Measurements from ENCODE around the gene ANTXRL. TPM values are rescaled to one million over a fixed set of nuclear protein-coding genes. Genes with fewer than 3 reads are reported as not detected.
A peak's percentile ranks its signal among the peaks of the same experiment; 100 is the strongest.
"Not testable (repeated sequence)": the region's sequence is repeated elsewhere in the genome, so short reads cannot be mapped to it uniquely, and the experiment has no call there.

The ANTXRL gene
- total RNA-seq, 1 donor from 2014 or later, result not detected

GRCh38 chr10:46266306-46266985 lies 20.4 kb upstream of the ANTXRL start:
- CTCF ChIA-PET, result no interaction called here
- H3K4me1 Mint-ChIP-seq, result peaks cover 10% of the 10 kb centered on the region

GRCh38 chr10:46267132-46267985 lies 19.4 kb upstream of the ANTXRL start:
- intact Hi-C loops (cut with micrococcal nuclease), result no loop called here
- Mint-ChIP-seq H3K27me3 (no peaks in the 10 kb centered on the region), H3K4me1 (peaks cover 14% of the 10 kb centered on the region), H3K9me3 (no peaks in the 10 kb centered on the region), H3K36me3 (ENCODE audit: low read depth) (no peaks in the 10 kb centered on the region), H3K4me3 (no peak overlapping the region), H3K27ac (no peak overlapping the region)
- DNase-seq (no peak), ATAC-seq (ENCODE audit: low read depth) (no peak)
- TF ChIP-seq CTCF (IDR thresholded peaks at IDR 0.05), result no peak
- CTCF ChIA-PET, result no interaction called here
- POLR2A ChIA-PET, result no interaction called here

More at GRCh38 chr10:46266306-46266985, 20.4 kb upstream of the ANTXRL start:
- no peaks in the 10 kb centered on the region for H3K27me3 Mint-ChIP-seq
- H3K27ac Mint-ChIP-seq, result no peak overlapping the region
- ATAC-seq (ENCODE audit: low read depth), result peak; percentile 31
- H3K9me3 Mint-ChIP-seq, result no peaks in the 10 kb centered on the region
- H3K4me3 Mint-ChIP-seq, result no peak overlapping the region
- POLR2A ChIA-PET, result no interaction called here
- H3K36me3 Mint-ChIP-seq (ENCODE audit: low read depth), result no peaks in the 10 kb centered on the region
- no peak for TF ChIP-seq CTCF (IDR thresholded peaks at IDR 0.05)
- no peak for DNase-seq
- intact Hi-C loops (cut with micrococcal nuclease), result no loop called here

- ChIA-PET CTCF (no interaction called here), POLR2A (no interaction called here)
- ATAC-seq (ENCODE audit: low read depth), result peak; percentile 14
- Mint-ChIP-seq H3K27me3 (no peaks in the 10 kb centered on the region), H3K36me3 (ENCODE audit: low read depth) (no peaks in the 10 kb centered on the region), H3K9me3 (no peaks in the 10 kb centered on the region), H3K27ac (no peak overlapping the region), H3K4me1 (peaks cover 16% of the 10 kb centered on the region), H3K4me3 (no peak overlapping the region)
- intact Hi-C loops (cut with micrococcal nuclease), result no loop called here
- no peak for TF ChIP-seq CTCF (IDR thresholded peaks at IDR 0.05)
- DNase-seq, result no peak
These were observed 18.5 kb upstream of the ANTXRL start for GRCh38 chr10:46268076-46268881.

GRCh38 chr10:46269554-46270053 lies 17.2 kb upstream of the ANTXRL start:
- H3K9me3 Mint-ChIP-seq, CTCF ChIA-PET, POLR2A ChIA-PET: not testable (repeated sequence)

GRCh38 chr10:46270086-46270811 lies 16.5 kb upstream of the ANTXRL start:
- H3K27me3 Mint-ChIP-seq, result no peaks in the 10 kb centered on the region
- ATAC-seq (ENCODE audit: low read depth), result no peak
- no peak for TF ChIP-seq CTCF (IDR thresholded peaks at IDR 0.05)
- H3K4me1 Mint-ChIP-seq, result peaks cover 16% of the 10 kb centered on the region
- no peaks in the 10 kb centered on the region for H3K9me3 Mint-ChIP-seq
- H3K36me3 Mint-ChIP-seq (ENCODE audit: low read depth), result no peaks in the 10 kb centered on the region
- no peak for DNase-seq
- H3K27ac Mint-ChIP-seq, result no peak overlapping the region
- intact Hi-C loops (cut with micrococcal nuclease), result no loop called here
- CTCF ChIA-PET, result no interaction called here
- POLR2A ChIA-PET, result no interaction called here
- no peak overlapping the region for H3K4me3 Mint-ChIP-seq

More at GRCh38 chr10:46269554-46270053, 17.2 kb upstream of the ANTXRL start:
- Mint-ChIP-seq H3K27ac (peak overlapping the region; percentile 54), H3K4me3 (peak overlapping the region; percentile 46), H3K4me1 (peaks cover 16% of the 10 kb centered on the region)
- ATAC-seq (ENCODE audit: low read depth); intact Hi-C loops (cut with micrococcal nuclease); H3K27me3 Mint-ChIP-seq; DNase-seq; H3K36me3 Mint-ChIP-seq (ENCODE audit: low read depth): not testable (repeated sequence)

- POLR2A ChIA-PET; H3K27me3 Mint-ChIP-seq; H3K36me3 Mint-ChIP-seq (ENCODE audit: low read depth); H3K27ac Mint-ChIP-seq; CTCF ChIA-PET; H3K4me3 Mint-ChIP-seq; H3K9me3 Mint-ChIP-seq; ATAC-seq (ENCODE audit: low read depth); intact Hi-C loops (cut with micrococcal nuclease); DNase-seq: not testable (repeated sequence)
- peaks cover 16% of the 10 kb centered on the region for H3K4me1 Mint-ChIP-seq
These were observed 15.8 kb upstream of the ANTXRL start for GRCh38 chr10:46270963-46271530.

- peaks cover 12% of the 10 kb centered on the region for H3K4me1 Mint-ChIP-seq
- DNase-seq; POLR2A ChIA-PET; H3K9me3 Mint-ChIP-seq; CTCF ChIA-PET; H3K36me3 Mint-ChIP-seq (ENCODE audit: low read depth); H3K27ac Mint-ChIP-seq; H3K4me3 Mint-ChIP-seq; ATAC-seq (ENCODE audit: low read depth); intact Hi-C loops (cut with micrococcal nuclease); H3K27me3 Mint-ChIP-seq: not testable (repeated sequence)
These were observed 14.8 kb upstream of the ANTXRL start for GRCh38 chr10:46271795-46272499.
